GM23248 (cell line): Measurements from ENCODE around the gene FBXW7. TPM values are rescaled to one million over a fixed set of nuclear protein-coding genes. Genes with fewer than 3 reads are reported as not detected.

Source experiments
- DNase-seq: peaks from one replicate; pipeline ENCODE4 v3.0.0-alpha.2; 2015
- H2AFZ ChIP-seq: fragments of 200-600 bp; sonication (generic); 2 replicates; pipeline ENCODE4 v1.6.1; 2016; ENCODE audit warnings: antibody characterized with exemption
- H3F3A ChIP-seq: fragments of 200-600 bp; sonication (generic); 2 replicates; pipeline ENCODE4 v1.6.1; 2016; ENCODE audit warnings: mild to moderate bottlenecking, antibody characterized with exemption, mixed run types; ENCODE audit not compliant: insufficient read depth
- H3K27ac ChIP-seq: fragments of 200-600 bp; sonication (generic); 2 replicates; pipeline ENCODE4 v1.5.1; 2016; ENCODE audit warnings: mild to moderate bottlenecking
- H3K27me3 ChIP-seq: fragments of 200-600 bp; sonication (generic); replicated peaks from 2 replicates; pipeline ENCODE4 v1.6.1; 2016; ENCODE audit warnings: mild to moderate bottlenecking; ENCODE audit not compliant: insufficient read depth
- H3K36me3 ChIP-seq: fragments of 200-600 bp; sonication (generic); 2 replicates; pipeline ENCODE4 v1.6.1; 2016; ENCODE audit warnings: low read depth, mild to moderate bottlenecking
- H3K4me1 ChIP-seq: fragments of 200-600 bp; sonication (generic); 2 replicates; pipeline ENCODE4 v1.6.1; 2016; ENCODE audit warnings: mild to moderate bottlenecking; ENCODE audit not compliant: insufficient read depth
- H3K4me2 ChIP-seq: fragments of 200-600 bp; sonication (generic); one replicate; pipeline ENCODE4 v1.6.1; 2016; ENCODE audit warnings: mild to moderate bottlenecking; ENCODE audit not compliant: unreplicated experiment
- H3K4me3 ChIP-seq: fragments of 200-600 bp; sonication (generic); 2 replicates; pipeline ENCODE4 v1.5.1; 2016; ENCODE audit warnings: mild to moderate bottlenecking
- H3K79me2 ChIP-seq: fragments of 200-600 bp; sonication (generic); 2 replicates; pipeline ENCODE4 v1.6.1; 2016; ENCODE audit warnings: mild to moderate bottlenecking; ENCODE audit not compliant: insufficient read depth
- H3K9ac ChIP-seq: fragments of 200-600 bp; sonication (generic); 2 replicates; pipeline ENCODE4 v1.6.1; 2016; ENCODE audit warnings: mild to moderate bottlenecking
- H3K9me2 ChIP-seq: fragments of 200-600 bp; sonication (generic); 2 replicates; pipeline ENCODE4 v1.6.1; 2016; ENCODE audit warnings: mixed run types, mild to moderate bottlenecking, moderate library complexity; ENCODE audit not compliant: insufficient read depth
- H3K9me3 ChIP-seq: fragments of 200-600 bp; sonication (generic); one replicate; pipeline ENCODE4 v1.6.1; 2017; ENCODE audit warnings: low read depth
- H4K20me1 ChIP-seq: fragments of 200-600 bp; sonication (generic); 2 replicates; pipeline ENCODE4 v1.6.0; 2016; ENCODE audit not compliant: insufficient read depth
- EZH2 ChIP-seq: fragments of 200-600 bp; sonication (generic); IDR thresholded peaks from 2 replicates; pipeline ENCODE4 v1.6.1; 2018; ENCODE audit warnings: antibody characterized with exemption, mild to moderate bottlenecking; ENCODE audit not compliant: insufficient read depth, poor library complexity, severe bottlenecking
- EZH2phosphoT487 ChIP-seq: fragments of 200-600 bp; sonication (generic); IDR thresholded peaks from 2 replicates; pipeline ENCODE4 v1.6.1; 2018; ENCODE audit warnings: antibody characterized with exemption, moderate library complexity, mild to moderate bottlenecking, low read depth; ENCODE audit not compliant: insufficient read depth
- WGBS, 2 experiments: methylation state at CpG; one replicate each; pipeline ENCODE4 v1.1.6; 2015 to 2017; ENCODE audit warnings: low lambda C conversion rate in 2 of 2, low coverage in 1 of 2; ENCODE audit errors: missing lambda C conversion rate in 2 of 2; 5-methylcytosine and 5-hydroxymethylcytosine counted together
- in situ Hi-C: fragments of 300-500 bp; cut with MboI; formaldehyde crosslinking; loops from 2 replicates; pipeline ENCODE4 v1.15.0; 2020
- polyA plus RNA-seq: library from polyadenylated mRNA; unstranded; fragments of >200 nt; fragmentation: Nextera tagmentation; extraction: Ambion mirVana; gene quantifications from 2 replicates; pipeline ENCODE4 v1.2.1, GENCODE V29; 2016
- total RNA-seq: library from RNA; depleted of rRNA; stranded (reverse); fragments of >200 nt; shearing (Covaris generic); gene quantifications from 2 replicates; pipeline ENCODE4 v1.2.3, GENCODE V29; 2014

FBXW7 gene
- total and polyA plus RNA-seq, 2 experiments from 2014 or later, result 8.8 to 29.0 TPM

DNA sequence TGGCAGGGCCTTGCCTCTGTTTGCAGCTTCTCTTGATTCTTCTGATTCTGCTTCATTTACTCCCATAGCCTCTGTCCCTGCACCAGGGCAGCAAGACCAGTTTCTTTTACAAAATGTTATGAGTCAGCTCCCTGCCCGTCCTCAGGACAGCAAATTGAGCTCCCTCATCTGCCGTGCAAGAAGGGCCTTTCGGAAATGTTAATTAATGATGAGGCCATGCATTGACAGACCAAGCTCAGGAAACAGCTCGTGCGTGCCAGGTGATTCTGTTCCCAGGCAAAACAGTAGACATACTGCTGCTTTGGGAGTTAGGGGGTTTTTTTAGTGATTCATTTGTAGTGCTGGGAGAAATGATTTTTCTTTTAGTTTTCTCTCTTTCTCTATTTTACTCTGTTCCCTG is 231.7 kb downstream of the FBXW7 start:
- TF ChIP-seq EZH2, result no peak
- peak; percentile 57 for DNase-seq
- no peaks in the 10 kb centered on the region for H3K9me2 ChIP-seq
- no peak overlapping the region for H3K27ac ChIP-seq
- H3K9me3 ChIP-seq, result no peaks in the 10 kb centered on the region
- no peak overlapping the region for H3K9ac ChIP-seq
- in situ Hi-C loops, result no loop called here
- no peak overlapping the region for H3K4me2 ChIP-seq
- H3K4me3 ChIP-seq, result no peak overlapping the region
- WGBS, 2 experiments, result 40 to 48% methylated on average over 5 of the region's 5 CpGs
- no peaks in the 10 kb centered on the region for H3K79me2 ChIP-seq
- no peaks in the 10 kb centered on the region for H3K4me1 ChIP-seq
- no peaks in the 10 kb centered on the region for H3K36me3 ChIP-seq
- H3K27me3 ChIP-seq, result no peaks in the 10 kb centered on the region
- H3F3A ChIP-seq, result no peaks in the 10 kb centered on the region
- H4K20me1 ChIP-seq, result no peaks in the 10 kb centered on the region
- H2AFZ ChIP-seq, result 0 out of 2 replicates have a peak overlapping the region, but pooled peaks have one; percentile 41

DNA sequence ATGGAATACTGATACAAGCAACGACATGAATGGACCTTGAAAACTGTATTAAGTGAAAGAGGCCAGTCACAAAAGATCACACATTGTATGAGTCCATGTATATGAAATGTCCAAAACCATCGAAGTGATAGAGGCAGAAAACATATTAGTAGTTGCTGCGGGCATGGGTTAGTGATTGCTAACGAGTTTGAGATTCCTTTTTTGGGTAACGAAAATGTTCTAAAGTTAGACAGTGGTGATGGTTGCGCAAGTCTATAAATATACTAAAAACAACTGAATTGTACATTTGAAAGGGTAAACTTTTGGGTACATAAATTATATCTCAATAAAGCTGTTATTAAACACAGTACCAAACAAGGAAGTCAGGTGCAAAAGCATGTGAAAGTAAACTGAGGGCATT is 234.5 kb downstream of the FBXW7 start:
- no peaks in the 10 kb centered on the region for H3K36me3 ChIP-seq

DNA sequence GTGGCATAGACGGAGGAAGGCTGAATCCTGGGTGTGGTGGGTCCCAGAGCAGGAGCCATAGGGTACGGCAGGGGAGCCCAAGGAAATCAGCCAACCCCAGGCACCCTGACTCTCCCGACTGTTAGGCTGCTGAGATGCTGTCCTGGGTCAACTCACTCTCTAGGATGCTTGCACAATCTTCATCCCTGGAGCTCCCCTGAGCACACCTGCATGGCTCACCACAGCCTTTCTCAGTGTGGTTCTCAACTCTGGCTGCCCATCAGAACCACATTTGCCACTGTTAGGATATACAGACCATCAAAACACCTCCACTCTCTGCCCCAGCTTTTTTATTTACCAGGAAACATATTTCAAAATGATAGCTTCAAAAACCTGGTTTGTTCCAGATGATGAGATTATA is 236.3 kb downstream of the FBXW7 start:
- Histone ChIP-seq H3K9me2 (no peaks in the 10 kb centered on the region), H3K9ac (no peak overlapping the region), H3K79me2 (no peaks in the 10 kb centered on the region), H3F3A (no peaks in the 10 kb centered on the region), H3K4me2 (no peak overlapping the region), H2AFZ (no peak overlapping the region), H3K4me3 (no peak overlapping the region), H3K4me1 (no peaks in the 10 kb centered on the region), H3K27ac (no peak overlapping the region), H4K20me1 (no peaks in the 10 kb centered on the region), H3K27me3 (no peaks in the 10 kb centered on the region), H3K9me3 (no peaks in the 10 kb centered on the region), H3K36me3 (no peaks in the 10 kb centered on the region)
- in situ Hi-C loops, result no loop called here
- DNase-seq, result no peak
- TF ChIP-seq EZH2, result no peak
- TF ChIP-seq EZH2phosphoT487, result no peak
- 84 to 94% methylated on average over 3 of the region's 3 CpGs for WGBS, 2 experiments

More for the DNA sequence above, 234.5 kb downstream of the FBXW7 start:
- WGBS, 2 experiments, result 77 to 78% methylated on average over 6 of the region's 6 CpGs
- Histone ChIP-seq H3K4me2 (no peak overlapping the region), H3F3A (no peaks in the 10 kb centered on the region), H3K27me3 (no peaks in the 10 kb centered on the region), H3K79me2 (no peaks in the 10 kb centered on the region), H3K9me2 (no peaks in the 10 kb centered on the region), H2AFZ (no peak overlapping the region), H3K4me3 (no peak overlapping the region), H3K9me3 (no peaks in the 10 kb centered on the region), H4K20me1 (no peaks in the 10 kb centered on the region), H3K9ac (no peak overlapping the region), H3K27ac (no peak overlapping the region), H3K4me1 (no peaks in the 10 kb centered on the region)
- DNase-seq, result no peak
- TF ChIP-seq EZH2 (no peak), EZH2phosphoT487 (no peak)
- in situ Hi-C loops, result no loop called here

DNA sequence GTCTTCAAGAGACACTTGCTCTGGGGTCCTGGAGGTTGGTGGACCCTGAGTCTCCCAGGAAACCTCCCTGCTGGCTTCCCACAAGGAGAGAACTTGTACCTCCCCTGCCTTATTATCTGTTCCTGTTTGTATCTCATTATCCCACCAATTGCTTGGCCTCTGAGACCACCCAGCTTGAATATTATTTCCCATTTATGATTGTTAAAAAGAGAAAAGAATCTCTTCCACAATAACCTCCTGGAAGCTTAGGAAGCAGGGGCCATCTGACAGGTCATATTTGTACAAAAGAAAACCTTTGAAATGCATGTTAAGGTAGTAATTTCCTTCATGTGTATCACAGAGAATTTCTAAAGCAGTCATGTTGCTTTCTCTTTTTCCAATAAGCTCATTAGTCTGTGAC is 239.5 kb downstream of the FBXW7 start:
- H3K4me2 ChIP-seq, result no peak overlapping the region
- no peak overlapping the region for H2AFZ ChIP-seq
- TF ChIP-seq EZH2phosphoT487 (no peak), EZH2 (no peak)
- H3F3A ChIP-seq, result no peaks in the 10 kb centered on the region
- H3K27me3 ChIP-seq, result no peaks in the 10 kb centered on the region
- no peak overlapping the region for H3K4me3 ChIP-seq
- in situ Hi-C loops, result no loop called here
- no peaks in the 10 kb centered on the region for H3K79me2 ChIP-seq
- no peak overlapping the region for H3K9ac ChIP-seq
- H3K36me3 ChIP-seq, result no peaks in the 10 kb centered on the region
- H3K9me3 ChIP-seq, result no peaks in the 10 kb centered on the region
- H3K9me2 ChIP-seq, result no peaks in the 10 kb centered on the region
- DNase-seq, result no peak
- no peaks in the 10 kb centered on the region for H4K20me1 ChIP-seq
- no peaks in the 10 kb centered on the region for H3K4me1 ChIP-seq
- no peak overlapping the region for H3K27ac ChIP-seq

DNA sequence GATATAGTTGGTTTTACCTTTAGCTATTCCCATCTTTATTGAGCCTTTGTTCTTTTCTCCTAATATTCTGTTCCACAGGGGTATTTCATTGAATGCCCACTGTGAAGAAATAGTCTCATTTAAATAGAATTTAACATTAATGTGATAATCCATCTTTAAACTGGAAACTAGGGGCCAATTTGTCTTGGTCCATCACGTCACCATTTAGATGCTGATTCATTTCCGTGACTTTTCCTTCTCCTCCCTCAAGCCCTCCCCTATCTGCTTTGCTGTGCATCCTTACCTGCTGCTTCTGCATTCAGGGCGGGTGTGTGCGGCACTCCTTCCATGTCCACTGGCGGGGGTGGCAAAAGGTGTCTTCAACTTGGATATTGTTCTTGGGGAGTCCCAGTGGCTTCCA is 241.1 kb downstream of the FBXW7 start:
- Histone ChIP-seq H3K79me2 (no peaks in the 10 kb centered on the region), H3K36me3 (no peaks in the 10 kb centered on the region), H3K27me3 (no peaks in the 10 kb centered on the region), H3K4me2 (no peak overlapping the region), H3K4me3 (no peak overlapping the region), H3K27ac (no peak overlapping the region), H3K9me3 (no peaks in the 10 kb centered on the region), H4K20me1 (no peaks in the 10 kb centered on the region), H2AFZ (no peak overlapping the region), H3K4me1 (no peaks in the 10 kb centered on the region), H3F3A (no peaks in the 10 kb centered on the region), H3K9me2 (no peaks in the 10 kb centered on the region), H3K9ac (no peak overlapping the region)
- WGBS, 2 experiments, result 83% methylated on average over 5 of the region's 5 CpGs
- in situ Hi-C loops, result no loop called here
- TF ChIP-seq EZH2 (no peak), EZH2phosphoT487 (no peak)
- DNase-seq, result no peak
